Calu3 (cell line): ENCODE data around the gene PAPLN. TPM values are rescaled to one million over a fixed set of nuclear protein-coding genes. Genes with fewer than 3 reads are reported as not detected.

Experiments used
- BruUV-seq: library from RNA; stranded (reverse); fragments of 400-500 nt; replicated peaks from 2 replicates; lab custom pipeline; 2021; lab: Mats Ljungman, UMichigan
- CTCF ChIA-PET: fragments of 300-600 bp; sonication (Branson Sonifier 250); formaldehyde crosslinking; loops from one replicate; lab custom pipeline; 2022; ENCODE audit warnings: antibody characterized with exemption; lab: Charles Lee
- DNase-seq: peaks from one replicate; pipeline ENCODE4 v3.0.0; 2022
- H3K27ac Mint-ChIP-seq: one replicate; pipeline ENCODE4 v1.8.0; 2022; ENCODE audit warnings: mixed read lengths; ENCODE audit not compliant: unreplicated experiment
- H3K27me3 Mint-ChIP-seq: one replicate; pipeline ENCODE4 v1.8.0; 2022; ENCODE audit warnings: mixed read lengths; ENCODE audit not compliant: unreplicated experiment
- H3K36me3 Mint-ChIP-seq: one replicate; pipeline ENCODE4 v1.8.0; 2022; ENCODE audit warnings: mild to moderate bottlenecking, moderate library complexity, mixed read lengths; ENCODE audit not compliant: insufficient read depth, unreplicated experiment
- H3K4me1 Mint-ChIP-seq: one replicate; pipeline ENCODE4 v1.8.0; 2022; ENCODE audit warnings: mild to moderate bottlenecking, low read depth, mixed read lengths; ENCODE audit not compliant: unreplicated experiment
- H3K4me3 Mint-ChIP-seq: one replicate; pipeline ENCODE4 v1.8.0; 2022; ENCODE audit warnings: mild to moderate bottlenecking, low read depth, moderate library complexity, mixed read lengths; ENCODE audit not compliant: unreplicated experiment
- H3K9me3 Mint-ChIP-seq: one replicate; pipeline ENCODE4 v1.8.0; 2022; ENCODE audit warnings: low read depth, mixed read lengths; ENCODE audit not compliant: unreplicated experiment
- CTCF ChIP-seq: fragments of 200-600 bp; IDR thresholded peaks from one replicate; pipeline ENCODE4 v1.8.0; 2022; ENCODE audit warnings: antibody characterized with exemption; ENCODE audit not compliant: unreplicated experiment
- intact Hi-C: fragments of 100-400 bp; cut with micrococcal nuclease; formaldehyde crosslinking; loops from one replicate; pipeline ENCODE4 v1.10.0; 2022; ENCODE audit not compliant: unreplicated experiment
- total RNA-seq: library from RNA; stranded (reverse); gene quantifications from 2 replicates; pipeline ENCODE4 v1.2.3, GENCODE V29; 2022

The PAPLN gene
- total RNA-seq, 1 experiment from 2014 or later: 0.17 TPM

- DNase-seq: no peak
- peaks cover 8% of the 10 kb centered on the region for H3K27me3 Mint-ChIP-seq
- no peaks in the 10 kb centered on the region for H3K4me1 Mint-ChIP-seq
- no peak overlapping the region for H3K27ac Mint-ChIP-seq
- no peaks in the 10 kb centered on the region for H3K9me3 Mint-ChIP-seq
- peaks cover 7% of the 10 kb centered on the region for H3K36me3 Mint-ChIP-seq
- no peak for TF ChIP-seq CTCF
- BruUV-seq: no TSS peak
- H3K4me3 Mint-ChIP-seq: no peak overlapping the region
- CTCF ChIA-PET: interaction anchor here (1.0 kb wide), 1 partner anchor 94 kb away, joined by 3 read pairs; no protein-coding TSS in a partner anchor
- intact Hi-C loops: no loop called here
Observed at GRCh38 chr14:73267474-73267873, 30.2 kb downstream of the PAPLN start.

- Mint-ChIP-seq H3K9me3 (no peaks in the 10 kb centered on the region), H3K27me3 (no peaks in the 10 kb centered on the region), H3K4me3 (no peak overlapping the region), H3K4me1 (no peaks in the 10 kb centered on the region), H3K27ac (no peak overlapping the region), H3K36me3 (peaks cover 16% of the 10 kb centered on the region)
- CTCF ChIA-PET: no interaction called here
- no peak for TF ChIP-seq CTCF
- BruUV-seq: no TSS peak
- intact Hi-C loops: no loop called here
- no peak for DNase-seq
Observed at GRCh38 chr14:73269729-73270531, 32.6 kb downstream of the PAPLN start.

GRCh38 chr14:73272393-73272792 lies 35.1 kb downstream of the PAPLN start:
- TF ChIP-seq CTCF: no peak
- no peak for DNase-seq
- H3K9me3 Mint-ChIP-seq: no peaks in the 10 kb centered on the region
- intact Hi-C loops: no loop called here
- no peaks in the 10 kb centered on the region for H3K4me1 Mint-ChIP-seq
- H3K4me3 Mint-ChIP-seq: no peak overlapping the region
- no TSS peak for BruUV-seq
- CTCF ChIA-PET: interaction anchor here (0.6 kb wide), 1 partner anchor 215 kb away, joined by 5 read pairs; no protein-coding TSS in a partner anchor
- H3K36me3 Mint-ChIP-seq: peaks cover 32% of the 10 kb centered on the region
- H3K27me3 Mint-ChIP-seq: no peaks in the 10 kb centered on the region
- no peak overlapping the region for H3K27ac Mint-ChIP-seq

- Mint-ChIP-seq H3K36me3 (peaks cover 26% of the 10 kb centered on the region), H3K4me1 (no peaks in the 10 kb centered on the region), H3K4me3 (no peak overlapping the region), H3K27ac (no peak overlapping the region), H3K9me3 (no peaks in the 10 kb centered on the region), H3K27me3 (no peaks in the 10 kb centered on the region)
- TF ChIP-seq CTCF: no peak
- no TSS peak for BruUV-seq
- CTCF ChIA-PET: no interaction called here
- intact Hi-C loops: no loop called here
- DNase-seq: no peak
Observed at GRCh38 chr14:73273799-73274198, 36.5 kb downstream of the PAPLN start.
